ENCODE results near the gene PTPRM.

Gene PTPRM

GRCh38 chr18:8175501-8176061 lies 608.5 kb downstream of the PTPRM start:
- DNase-seq (ENCODE audit: low read depth): no peak

GRCh38 chr18:8176109-8176508 lies 609.0 kb downstream of the PTPRM start:
- no peak for DNase-seq (ENCODE audit: low read depth)

GRCh38 chr18:8176554-8176953 lies 609.4 kb downstream of the PTPRM start:
- DNase-seq (ENCODE audit: low read depth): no peak

GRCh38 chr18:8177330-8178016 lies 610.4 kb downstream of the PTPRM start:
- no peak for DNase-seq (ENCODE audit: low read depth)

- no peak for DNase-seq (ENCODE audit: low read depth)
Observed at GRCh38 chr18:8186413-8186812, 619.3 kb downstream of the PTPRM start.

- DNase-seq (ENCODE audit: low read depth): no peak
Observed at GRCh38 chr18:8188184-8188583, 621.1 kb downstream of the PTPRM start.

- DNase-seq (ENCODE audit: low read depth): no peak
Observed at GRCh38 chr18:8190980-8191379, 623.9 kb downstream of the PTPRM start.

- no peak for DNase-seq (ENCODE audit: low read depth)
Observed at GRCh38 chr18:8194431-8194830, 627.3 kb downstream of the PTPRM start.

- DNase-seq (ENCODE audit: low read depth): no peak
Observed at GRCh38 chr18:8196238-8196637, 629.1 kb downstream of the PTPRM start.

- DNase-seq (ENCODE audit: low read depth): no peak
Observed at GRCh38 chr18:8197499-8197898, 630.4 kb downstream of the PTPRM start.

GRCh38 chr18:8207996-8208395 lies 640.9 kb downstream of the PTPRM start:
- DNase-seq (ENCODE audit: low read depth): no peak

- no peak for DNase-seq (ENCODE audit: low read depth)
Observed at GRCh38 chr18:8208716-8209115, 641.6 kb downstream of the PTPRM start.

- DNase-seq (ENCODE audit: low read depth): no peak
Observed at GRCh38 chr18:8212896-8213780, 646.0 kb downstream of the PTPRM start.

- no peak for DNase-seq (ENCODE audit: low read depth)
Observed at GRCh38 chr18:8215741-8216140, 648.6 kb downstream of the PTPRM start.

GRCh38 chr18:8217051-8217564 lies 650.0 kb downstream of the PTPRM start:
- no peak for DNase-seq (ENCODE audit: low read depth)

GRCh38 chr18:8218197-8218596 lies 651.1 kb downstream of the PTPRM start:
- no peak for DNase-seq (ENCODE audit: low read depth)

GRCh38 chr18:8221452-8221851 lies 654.3 kb downstream of the PTPRM start:
- no peak for DNase-seq (ENCODE audit: low read depth)

GRCh38 chr18:8224576-8224975 lies 657.5 kb downstream of the PTPRM start:
- DNase-seq (ENCODE audit: low read depth): no peak

- DNase-seq (ENCODE audit: low read depth): no peak
Observed at GRCh38 chr18:8229040-8229439, 661.9 kb downstream of the PTPRM start.

GRCh38 chr18:8229787-8230186 lies 662.7 kb downstream of the PTPRM start:
- DNase-seq (ENCODE audit: low read depth): no peak

- no peak for DNase-seq (ENCODE audit: low read depth)
Observed at GRCh38 chr18:8231316-8231715, 664.2 kb downstream of the PTPRM start.

GRCh38 chr18:8232791-8233190 lies 665.7 kb downstream of the PTPRM start:
- no peak for DNase-seq (ENCODE audit: low read depth)

GRCh38 chr18:8235894-8236293 lies 668.8 kb downstream of the PTPRM start:
- no peak for DNase-seq (ENCODE audit: low read depth)
